GM11168 (cell line): ENCODE data around the gene PRKCA.
"Not testable (repeated sequence)": the region's sequence is repeated elsewhere in the genome, so short reads cannot be mapped to it uniquely, and the experiment has no call there.

ENCODE experiments used
- in situ Hi-C: fragments of 300-500 bp; cut with MboI; formaldehyde crosslinking; loops from one replicate; pipeline ENCODE4 v1.12.0; 2022; ENCODE audit warnings: low sequenced_read_pairs; ENCODE audit not compliant: unreplicated experiment

The PRKCA gene

DNA sequence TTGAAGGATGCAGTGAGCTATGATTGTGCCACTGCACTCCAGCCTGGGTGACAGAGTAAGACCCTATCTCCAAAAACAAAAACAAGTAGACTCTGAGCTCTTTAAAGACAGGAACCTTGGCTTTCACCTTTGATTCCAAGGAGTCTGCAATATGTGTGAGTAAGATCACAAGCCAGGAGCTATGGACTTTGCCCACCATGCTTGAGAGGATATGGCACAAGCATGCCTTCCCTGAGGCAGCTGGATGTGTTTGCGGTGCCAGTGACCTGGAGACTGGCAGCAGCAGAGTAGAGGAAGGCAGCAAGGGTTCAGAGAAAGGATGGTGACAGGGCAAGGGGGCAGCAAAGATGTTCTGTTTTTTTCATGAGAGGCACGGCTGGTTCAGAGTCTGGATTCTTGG lies 14.5 kb upstream of the PRKCA start:
- in situ Hi-C loops = no loop called here

DNA sequence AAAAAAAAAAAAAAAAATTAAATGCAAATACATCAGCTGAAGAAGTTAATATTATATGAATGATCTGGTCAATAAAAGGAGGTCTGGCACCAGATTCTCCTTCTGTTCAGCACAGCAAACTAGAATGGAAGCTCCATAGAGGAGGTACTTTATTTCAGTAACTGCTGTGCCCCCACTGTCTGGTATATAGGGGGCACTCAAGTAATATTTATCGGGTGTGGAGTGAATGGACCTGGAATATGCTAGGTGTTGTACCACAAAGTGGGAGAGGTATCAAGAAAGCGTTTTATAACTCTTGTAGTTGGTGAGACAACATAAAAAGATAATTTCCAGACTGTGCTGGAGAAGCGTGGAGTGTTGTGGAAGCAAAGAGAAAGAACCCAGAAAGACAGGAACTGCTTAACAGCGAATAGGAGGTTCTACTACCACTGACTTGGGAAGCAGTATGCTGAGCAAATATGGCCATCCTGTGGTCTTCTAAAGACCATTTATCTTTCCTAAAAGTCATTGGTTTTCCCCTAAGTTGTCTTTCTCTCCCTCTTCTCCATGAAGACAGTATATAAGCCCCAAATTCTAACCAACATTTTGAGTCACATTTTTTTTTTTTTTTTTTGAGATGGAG lies 12.2 kb upstream of the PRKCA start:
- in situ Hi-C loops = no loop called here

DNA sequence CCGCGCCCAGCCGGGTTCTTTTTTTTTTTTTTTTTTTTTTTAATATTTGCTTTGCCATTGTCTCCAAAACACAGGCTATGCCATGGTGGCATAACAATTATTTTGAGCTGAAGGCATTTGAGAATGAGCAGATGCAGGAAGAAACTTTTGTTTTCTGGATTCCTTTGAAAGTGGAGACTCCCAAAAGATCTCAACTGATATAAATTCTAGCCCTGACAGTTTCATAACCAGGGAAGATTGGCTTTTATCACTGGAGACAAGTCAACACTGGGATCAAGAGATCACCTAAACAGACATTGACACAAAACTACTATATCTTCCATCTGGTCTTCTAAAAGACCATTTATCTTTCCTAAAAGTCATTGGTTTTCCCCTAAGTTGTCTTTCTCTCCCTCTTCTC lies 10.1 kb upstream of the PRKCA start:
- in situ Hi-C loops = no loop called here

DNA sequence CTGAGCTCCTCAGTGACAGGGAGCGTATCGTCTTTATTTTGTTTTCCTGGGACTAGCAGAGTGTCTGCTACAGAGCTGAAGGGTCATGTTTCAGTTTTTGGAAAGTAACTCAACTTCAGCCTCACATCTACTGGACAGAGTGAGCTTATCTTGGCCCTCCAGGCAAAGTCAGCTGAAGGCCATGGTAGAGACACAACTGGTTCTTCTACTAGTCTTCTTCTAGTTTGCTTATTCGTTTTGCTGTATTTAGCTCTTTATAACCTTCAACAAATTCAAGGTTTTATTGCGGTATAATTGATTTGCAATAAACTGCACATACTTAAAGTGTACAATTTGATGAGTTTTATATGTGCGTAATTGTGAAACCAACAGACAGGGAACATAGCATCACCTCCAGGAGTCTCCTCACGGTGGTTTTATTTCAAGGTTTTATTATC lies 6.1 kb upstream of the PRKCA start:
- in situ Hi-C loops = no loop called here

DNA sequence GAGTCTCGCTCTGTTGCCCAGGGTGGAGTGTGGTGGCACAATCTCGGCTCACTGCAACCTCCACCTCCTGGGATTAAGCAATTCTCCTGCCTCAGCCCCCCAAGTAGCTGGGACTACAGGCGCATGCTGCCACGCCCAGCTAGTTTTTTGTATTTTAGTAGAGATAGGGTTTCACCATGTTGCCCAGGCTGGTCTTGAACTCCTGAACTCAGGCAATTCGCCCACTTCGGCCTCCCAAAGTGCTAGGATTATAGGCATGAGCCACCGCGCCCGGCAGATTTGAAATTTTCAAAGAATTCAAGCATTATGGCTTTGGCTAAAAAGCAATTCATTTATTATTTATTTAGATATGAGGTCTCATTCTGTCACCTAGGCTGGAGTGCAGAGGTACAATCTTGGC lies 5.0 kb upstream of the PRKCA start:
- in situ Hi-C loops = not testable (repeated sequence)

DNA sequence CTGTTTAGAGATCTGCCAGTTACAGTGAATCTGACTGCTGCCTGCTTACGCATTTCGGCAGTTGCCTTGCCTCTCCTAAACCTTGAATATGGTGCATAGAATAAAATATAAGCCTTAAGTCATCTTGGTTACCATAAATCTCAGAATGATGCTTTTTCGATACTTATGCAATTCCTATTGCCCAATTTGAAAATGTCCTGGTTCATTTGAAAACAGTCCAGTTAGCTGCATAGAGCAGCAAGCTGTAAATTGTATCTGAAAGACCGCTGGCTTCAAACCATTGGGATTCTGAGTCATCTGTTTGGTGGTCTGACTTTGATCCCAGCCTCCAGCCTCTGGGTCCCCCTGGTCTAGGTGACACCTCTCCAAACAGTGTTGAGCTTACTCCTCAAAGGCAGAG lies 2.7 kb upstream of the PRKCA start:
- in situ Hi-C loops = no loop called here

DNA sequence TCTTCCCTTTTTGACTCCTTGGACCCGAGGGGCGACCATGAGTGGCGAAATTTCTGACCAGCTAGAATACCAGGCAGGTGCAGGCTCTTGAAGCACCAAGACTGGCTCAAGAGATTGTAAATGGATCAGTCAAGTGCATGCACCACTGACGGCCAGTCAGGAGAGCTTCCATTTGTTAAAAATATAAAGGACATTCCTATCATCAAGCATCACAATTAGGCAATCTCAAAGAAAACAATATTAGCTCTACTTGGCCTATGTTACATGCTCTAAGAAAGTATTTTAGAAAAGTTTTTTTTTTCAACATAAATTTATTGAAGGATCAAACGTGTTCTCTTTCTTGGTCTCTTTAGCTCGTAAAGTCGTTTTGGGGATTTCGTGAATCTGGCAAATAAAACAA lies 1.5 kb upstream of the PRKCA start:
- in situ Hi-C loops = no loop called here

DNA sequence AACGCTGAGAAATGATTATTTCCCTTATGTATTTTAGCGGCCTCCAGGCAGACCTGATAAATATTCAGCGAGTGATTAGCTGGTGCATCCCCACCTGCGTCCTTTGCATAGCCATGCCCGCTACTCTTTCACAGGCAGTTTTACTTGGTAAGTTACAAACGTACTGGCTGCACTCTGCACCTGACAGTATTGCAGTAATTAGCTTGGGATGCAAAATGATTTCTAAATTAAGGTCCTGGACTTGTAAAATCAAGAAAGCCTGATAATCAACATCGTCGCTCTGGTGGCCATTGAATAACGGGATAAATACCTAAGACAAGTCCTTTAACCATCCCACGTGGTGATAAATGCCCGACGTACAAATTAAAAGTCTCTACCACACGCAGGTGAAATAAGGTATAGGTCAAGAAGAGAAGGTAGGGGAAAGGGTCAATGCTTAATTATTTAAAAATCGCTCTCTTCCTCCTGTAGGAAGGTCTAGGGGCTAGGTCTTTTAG lies 998 bp upstream of the PRKCA start:
- in situ Hi-C loops = no loop called here

DNA sequence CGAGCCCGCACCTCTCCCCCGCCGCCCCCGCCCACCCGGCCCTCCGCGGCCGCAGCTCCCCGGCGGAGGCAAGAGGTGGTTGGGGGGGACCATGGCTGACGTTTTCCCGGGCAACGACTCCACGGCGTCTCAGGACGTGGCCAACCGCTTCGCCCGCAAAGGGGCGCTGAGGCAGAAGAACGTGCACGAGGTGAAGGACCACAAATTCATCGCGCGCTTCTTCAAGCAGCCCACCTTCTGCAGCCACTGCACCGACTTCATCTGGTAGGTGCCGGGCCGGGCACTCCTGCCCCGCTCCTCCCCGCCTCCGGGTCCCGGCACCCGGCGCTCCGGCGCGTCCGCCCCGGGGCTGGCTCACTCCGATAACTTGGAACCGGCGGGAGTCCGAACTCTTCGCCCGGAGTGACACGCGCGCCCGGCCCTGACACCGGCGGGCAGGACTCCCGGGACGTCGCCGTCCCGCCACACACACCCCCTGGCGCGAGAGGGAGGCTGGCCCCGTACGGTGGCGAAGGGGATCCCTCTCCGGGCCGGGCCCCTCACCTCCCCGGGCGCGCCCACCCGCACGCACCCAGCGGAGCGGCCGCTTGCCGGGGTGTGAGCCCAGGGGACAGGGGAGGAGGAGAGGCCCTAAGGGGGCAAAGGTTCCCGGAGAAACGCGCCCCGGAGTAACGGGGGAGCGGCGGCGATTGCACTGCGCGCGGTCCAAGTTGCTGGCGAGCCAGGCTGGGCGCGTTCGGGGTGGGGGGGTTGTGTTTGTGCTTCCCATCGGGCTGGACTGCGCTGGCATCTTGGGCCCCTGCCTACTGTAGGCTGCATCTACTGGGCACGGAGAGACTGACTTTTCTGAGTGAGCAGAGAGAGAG lies 581 bp downstream of the PRKCA start:
- in situ Hi-C loops = no loop called here

DNA sequence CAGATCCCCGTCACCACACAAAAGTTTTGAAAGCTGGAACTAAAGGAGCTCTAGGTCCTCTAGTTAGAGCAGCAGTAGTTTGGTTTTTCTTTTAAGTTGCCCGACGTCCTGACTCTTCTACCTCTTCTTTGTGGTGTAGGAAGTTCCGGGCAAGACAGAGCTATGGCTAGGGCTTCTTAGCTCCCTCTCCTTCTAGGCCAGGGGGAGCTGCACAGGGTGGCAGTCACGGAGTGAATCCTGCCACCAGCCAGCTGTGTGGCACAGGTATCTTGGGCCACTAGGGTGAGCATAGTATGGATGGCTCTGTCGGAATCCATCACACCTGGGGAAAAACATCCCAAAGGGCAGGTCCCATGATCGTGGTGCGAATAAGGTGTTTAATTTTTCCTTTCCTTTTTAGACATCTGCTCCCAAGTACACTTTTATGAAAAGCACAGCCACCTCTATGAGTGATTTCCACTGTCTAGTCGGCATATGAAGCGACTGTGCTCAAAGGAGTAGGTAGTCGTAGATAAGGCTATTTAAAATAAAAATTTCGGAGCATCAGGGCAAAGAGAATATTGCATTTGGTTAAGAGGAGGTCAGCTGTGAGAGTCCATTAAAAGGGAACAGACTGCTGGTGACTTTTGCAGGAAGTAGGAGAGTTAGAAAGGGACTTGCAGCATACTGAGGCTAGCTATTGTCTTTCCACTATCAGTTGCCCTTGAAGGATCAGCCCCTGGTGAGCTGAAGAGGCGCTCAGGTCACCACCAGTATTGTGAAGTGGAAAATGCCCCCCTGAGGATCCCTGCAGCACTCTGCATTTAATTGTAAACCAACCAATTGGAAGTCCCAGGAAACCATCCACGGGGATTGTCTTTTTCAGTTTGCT lies 2.1 kb downstream of the PRKCA start:
- in situ Hi-C loops = no loop called here

DNA sequence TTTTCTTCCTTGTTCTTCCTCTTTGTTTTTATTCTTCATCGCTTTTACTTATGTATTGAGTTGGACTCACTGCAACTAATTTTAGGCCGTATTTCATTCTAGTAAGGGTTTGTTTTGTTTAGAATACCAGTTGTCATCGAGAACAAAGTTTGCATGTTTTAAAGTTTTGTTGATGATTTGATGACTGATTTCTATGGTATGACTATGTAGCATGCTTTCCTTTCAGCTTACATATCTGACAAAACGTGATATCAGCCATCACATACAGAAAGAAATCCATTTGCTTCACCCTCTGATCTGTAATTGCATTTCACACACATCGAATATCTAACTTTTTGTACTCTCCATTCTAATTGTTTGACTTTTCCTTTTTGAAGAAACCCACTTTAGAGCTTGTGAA lies 4.0 kb downstream of the PRKCA start:
- in situ Hi-C loops = no loop called here

DNA sequence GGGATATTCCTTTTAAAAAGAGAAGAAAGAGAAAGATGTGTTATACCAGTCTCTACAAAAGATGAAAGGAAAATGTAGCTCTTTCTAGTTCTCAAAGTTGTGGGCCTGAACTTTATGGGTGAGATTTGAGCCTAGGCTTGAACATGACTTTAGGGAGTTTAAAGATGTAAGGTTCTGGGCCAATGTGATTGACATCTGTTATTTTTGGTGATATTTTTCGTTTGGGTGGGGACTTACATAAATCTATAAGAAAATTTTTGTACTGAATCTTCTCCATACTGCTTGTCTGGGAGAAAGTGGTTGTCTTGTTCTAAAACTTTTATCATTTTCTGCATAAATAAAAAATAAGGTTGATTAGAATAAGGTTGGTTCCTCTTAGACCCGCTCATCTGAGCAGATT lies 4.8 kb downstream of the PRKCA start:
- in situ Hi-C loops = no loop called here

DNA sequence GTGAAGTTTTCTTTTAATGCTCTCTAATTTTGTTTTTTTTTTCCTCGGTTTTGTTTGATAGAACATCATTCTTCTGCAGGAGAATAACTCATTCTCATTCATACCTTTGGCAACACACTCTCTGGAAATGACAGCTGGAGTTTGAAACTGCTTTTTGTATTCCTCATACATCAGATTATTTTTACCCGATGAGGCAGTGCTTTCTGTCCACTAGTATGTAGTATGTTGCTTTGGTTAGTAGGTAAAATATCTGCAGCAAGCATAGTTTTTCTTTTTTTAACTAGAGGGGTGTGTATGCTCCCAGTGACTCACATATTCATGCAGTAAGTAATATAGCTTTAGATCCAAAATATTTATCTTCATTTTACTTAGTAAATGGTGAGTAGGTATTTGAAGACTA lies 6.4 kb downstream of the PRKCA start:
- in situ Hi-C loops = no loop called here

DNA sequence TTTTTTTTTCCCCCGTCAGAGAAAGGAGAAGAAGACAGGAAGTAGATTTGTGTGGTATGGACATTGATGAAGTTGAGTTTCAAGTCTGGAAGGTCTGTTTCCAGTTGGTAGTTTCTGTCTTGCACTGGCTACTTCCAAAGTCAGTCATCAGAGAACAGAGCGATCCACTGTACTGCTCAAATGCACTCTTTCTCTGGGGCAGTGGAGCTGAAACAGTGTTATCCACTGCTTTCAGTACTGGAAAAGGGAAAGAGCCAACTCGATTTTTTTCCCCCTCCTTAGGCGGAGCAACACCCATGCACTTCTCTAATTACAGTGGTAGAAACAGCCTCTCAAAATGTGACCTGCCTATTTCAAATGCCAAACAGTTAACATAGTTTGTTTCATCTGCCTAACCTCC lies 7.4 kb downstream of the PRKCA start:
- in situ Hi-C loops = no loop called here

DNA sequence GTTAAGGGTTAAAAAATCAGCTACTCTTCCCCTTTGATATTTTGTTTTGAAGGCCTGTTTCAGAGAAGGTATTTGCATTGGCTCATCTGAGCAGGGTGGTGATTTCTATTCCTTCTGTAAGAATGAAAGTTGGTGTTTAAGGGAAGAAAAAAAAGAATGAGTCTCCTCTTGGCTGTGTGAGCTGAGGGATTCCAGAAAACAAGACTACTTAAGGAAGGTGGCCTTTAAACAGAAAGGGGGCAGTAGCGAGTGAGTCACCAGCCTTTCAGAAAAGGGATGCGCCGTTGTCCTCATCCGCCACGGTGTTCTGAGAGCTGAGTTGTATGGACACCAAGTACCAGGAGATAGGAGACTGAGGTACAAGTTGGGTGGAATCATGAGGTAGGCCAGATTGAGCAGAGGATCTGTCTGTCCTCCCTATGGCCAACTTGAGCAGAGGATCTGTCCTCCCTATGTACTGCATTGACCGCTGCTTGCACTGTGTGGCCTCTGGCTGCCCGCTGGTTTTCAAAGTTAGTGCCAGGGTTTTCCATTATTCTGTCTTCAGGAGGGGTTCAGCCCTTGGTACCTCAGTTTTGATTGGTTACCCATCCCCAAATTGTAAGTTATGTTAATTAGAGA lies 8.2 kb downstream of the PRKCA start:
- in situ Hi-C loops = no loop called here

DNA sequence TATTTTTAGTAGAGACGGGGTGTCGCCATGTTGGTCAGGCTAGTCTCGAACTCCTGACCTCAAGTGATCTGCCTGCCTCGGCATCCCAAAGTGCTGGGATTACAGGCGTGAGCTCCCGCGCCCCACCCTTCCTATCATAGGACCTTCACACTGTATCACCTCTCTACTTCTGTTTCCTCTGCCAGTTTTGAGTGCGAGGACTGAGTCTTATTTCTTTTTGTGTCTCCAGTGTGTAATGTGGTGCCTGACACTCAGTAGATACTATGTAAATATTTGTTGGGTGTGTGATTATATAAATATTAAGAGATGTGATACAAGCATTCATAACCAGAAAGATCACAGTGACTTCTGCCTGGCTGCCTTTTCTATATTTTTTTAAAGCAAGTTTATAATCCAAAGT lies 10.5 kb downstream of the PRKCA start:
- in situ Hi-C loops = no loop called here

DNA sequence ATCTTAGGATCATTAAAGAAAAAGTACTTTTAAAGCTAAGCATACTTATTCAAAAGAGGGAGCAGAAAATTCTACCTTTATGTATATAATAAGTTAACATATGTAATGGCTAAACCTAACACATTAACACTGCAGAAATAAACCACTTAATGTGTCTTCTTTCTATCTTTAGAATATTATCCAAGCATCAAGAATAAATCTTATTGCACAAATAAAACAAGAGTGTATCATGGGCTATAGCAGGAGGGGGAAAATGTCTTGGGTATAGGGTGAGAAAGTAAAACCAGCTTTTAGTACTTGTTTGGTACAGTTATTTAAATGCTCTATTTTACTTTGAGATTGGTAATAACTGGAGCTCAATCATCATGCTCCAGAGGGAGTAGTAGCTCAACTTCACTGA lies 10.9 kb downstream of the PRKCA start:
- in situ Hi-C loops = no loop called here

DNA sequence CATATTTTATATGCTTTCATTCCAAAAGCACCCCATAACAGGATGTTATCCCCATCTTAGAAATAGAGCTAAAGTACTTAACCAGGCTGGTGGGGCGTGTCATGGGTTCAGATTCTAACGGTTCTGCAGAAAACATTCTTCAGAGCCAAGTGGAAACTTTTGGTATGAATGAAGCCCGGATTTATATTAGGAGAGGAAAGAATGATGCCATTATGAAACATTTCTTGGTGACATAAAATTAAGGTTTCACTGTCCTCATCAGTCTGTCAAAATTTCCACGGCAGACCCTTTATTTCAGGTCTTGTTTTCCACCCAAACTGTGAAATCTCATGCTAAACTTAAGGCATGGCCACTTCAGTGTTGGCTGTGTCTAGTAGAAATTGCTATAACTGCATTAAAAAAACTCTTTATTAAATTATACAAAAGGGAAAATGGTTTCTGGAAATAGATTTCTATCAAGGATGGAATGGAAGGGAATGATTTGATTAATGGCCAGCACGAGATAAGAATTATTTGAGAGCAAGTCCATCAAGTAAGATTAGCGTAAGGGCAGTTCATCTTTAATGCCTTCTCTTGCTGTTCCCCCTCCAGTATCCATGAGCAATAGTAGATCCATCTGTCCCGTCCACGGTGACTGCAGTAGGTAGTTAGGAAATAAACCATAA lies 11.7 kb downstream of the PRKCA start:
- in situ Hi-C loops = no loop called here

DNA sequence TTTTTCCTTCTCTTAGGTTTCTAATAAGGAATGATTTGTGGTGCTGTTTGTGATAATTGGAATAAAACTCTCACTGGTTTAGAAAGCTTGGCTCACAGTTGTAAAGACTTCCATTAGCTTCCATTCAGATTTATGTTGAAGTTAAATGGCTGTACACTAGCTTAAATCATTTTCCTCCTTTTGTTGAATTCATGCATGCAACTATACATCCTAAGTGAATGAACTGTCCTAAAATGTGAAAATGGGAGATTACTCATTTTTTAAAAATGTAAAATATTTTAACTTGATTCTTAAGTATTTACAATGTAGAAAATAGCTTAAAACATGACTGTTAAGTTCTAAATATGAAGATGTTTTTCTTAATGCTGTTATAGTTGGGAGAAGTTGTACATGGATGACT lies 15.2 kb downstream of the PRKCA start:
- in situ Hi-C loops = no loop called here

DNA sequence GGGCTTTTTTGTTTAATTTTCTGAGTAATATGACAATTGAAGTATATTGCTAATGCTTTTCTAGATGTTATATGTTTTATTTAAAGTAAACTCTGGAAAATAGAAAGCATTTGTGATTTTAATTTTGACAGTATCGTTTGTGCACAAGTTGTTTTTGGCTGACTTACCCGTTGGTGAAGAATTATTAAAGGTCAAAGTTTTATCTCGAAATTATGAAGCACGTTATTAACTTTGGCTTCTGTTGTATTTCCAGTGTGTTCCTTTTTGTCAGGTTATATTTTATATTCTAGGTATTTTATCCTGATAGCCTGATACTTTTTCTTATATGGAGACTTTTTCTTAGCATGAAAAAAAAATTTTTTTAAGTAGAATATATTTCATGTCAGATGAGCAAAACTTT lies 16.8 kb downstream of the PRKCA start:
- in situ Hi-C loops = no loop called here
